Heart right ventricle (tissue), 16 donors: ENCODE results near the gene PHACTR2. TPM values are rescaled to one million over a fixed set of nuclear protein-coding genes. Genes with fewer than 3 reads are reported as not detected.

ENCODE experiments used
- ATAC-seq, 8 donors: fragments of 200-7000 bp; cut with Tn5 transposase; one replicate each; pipeline ENCODE4 v1.9.1; 2020; ENCODE audit warnings: mild to moderate bottlenecking in 8 of 8, moderate library complexity in 8 of 8, moderate number of reproducible peaks in 1 of 8
- DNase-seq, 2 donors: peaks; one replicate each; pipeline ENCODE4 v3.0.0-alpha.2; 2020
- H3K27ac ChIP-seq, 10 donors: fragments of 200-600 bp; sonication (generic) in 2 of 10; one replicate each; pipeline versions ENCODE4 v1.5.0 to v1.8.0; 2020 to 2022; ENCODE audit warnings: mild to moderate bottlenecking in 3 of 10
- H3K27me3 ChIP-seq, 7 donors: fragments of 200-600 bp; one replicate each; pipeline ENCODE4 v1.8.0; 2021 to 2022; ENCODE audit warnings: mild to moderate bottlenecking in 2 of 7
- H3K36me3 ChIP-seq, 9 donors: fragments of 200-600 bp; sonication (generic) in 1 of 9; one replicate each; pipeline versions ENCODE4 v1.5.0 to v1.8.0; 2020 to 2022; ENCODE audit warnings: mild to moderate bottlenecking in 2 of 9
- H3K4me1 ChIP-seq, 9 donors: fragments of 200-600 bp; sonication (generic) in 1 of 9; one replicate each; pipeline versions ENCODE4 v1.5.0 to v1.8.0; 2020 to 2022; ENCODE audit warnings: mild to moderate bottlenecking in 4 of 9
- H3K4me3 ChIP-seq, 10 donors: fragments of 200-600 bp; sonication (generic) in 2 of 10; one replicate each; pipeline versions ENCODE4 v1.5.0 to v1.8.0; 2020 to 2022; ENCODE audit warnings: mild to moderate bottlenecking in 7 of 10, moderate library complexity in 2 of 10
- H3K9me3 ChIP-seq, 11 donors: fragments of 200-600 bp in 10 of 11; sonication (generic) in 2 of 11; one replicate each; pipeline versions ENCODE4 v1.5.0 to v1.8.0; 2013 to 2022; ENCODE audit warnings: mild to moderate bottlenecking in 2 of 11, control low read depth in 1 of 11, moderate library complexity in 1 of 11
- CTCF ChIP-seq, 9 donors: fragments of 200-600 bp; sonication (generic) in 2 of 9; IDR thresholded peaks; one replicate each; pipeline versions ENCODE4 v1.5.0 to v1.8.0; 2021 to 2022; ENCODE audit warnings: antibody characterized with exemption in 9 of 9, mild to moderate bottlenecking in 5 of 9, moderate library complexity in 1 of 9
- WGBS, 2 donors: extraction: QIAGEN DNeasy Blood & Tissue Kit; methylation state at CpG; one replicate each; pipeline ENCODE4 v1.1.7; 2013; ENCODE audit warnings: inconsistent platforms in 1 of 2; 5-methylcytosine and 5-hydroxymethylcytosine counted together
- intact Hi-C, 10 donors: fragments of 100-400 bp; cut with DNase I; formaldehyde crosslinking; loops; one replicate each; pipeline versions ENCODE4 v1.11.1 to v1.14.2; 2022
- polyA plus RNA-seq, 2 donors: library from polyadenylated mRNA; stranded (reverse); fragments of 200-250 nt; gene quantifications; one replicate each; pipeline ENCODE4 v1.2.3, GENCODE V29; 2013
- total RNA-seq, 10 donors: library from RNA; stranded (reverse); fragmentation: NEBNext Ultra II Directional in 3 of 10; extraction: Animal tissue kit (Norgen Biotek cat#: 25700) in 3 of 10; gene quantifications; one replicate each; pipeline versions ENCODE4 v1.2.1 to v1.2.4, GENCODE V29; 2021 to 2023
- donor health status: Arrhythmogenic right ventricular cardiomyopathy.
- donor health status: ischemic (EF 13 %, LVEDD 7.1; RV severe dilation, severe dysfunction).
- donor health status: healthy with polysubstance abuse.
- donor health status: DM: no; HTN: yes; CAD: no.
- donor health status: DM: no; HTN: no; CAD: no.
- donor health status: ischemic (EF 25% LVEDD 6.9; RV normal size, moderate dysfunction).
- donor health status: ischemic (EF 25% LVEDD 5.7; RV mildly dilated, moderate dysfunction).
- donor health status: healthy.
- donor health status: DM: yes; HTN: yes; CAD: no.
- donor health status: Ischemic cardiomyopathy.
- donor health status: ischemic (EF 35%, LVEDD 5.7; RV mildly dilated, moderate dysfunction).
- donor health status: nonischemic (EF 11% LVEDD 7.7; RV severe dilation, severe dysfunction).
- donor health status: DM: yes; HTN: yes; CAD: no.
- donor health status: PGD.
- donor health status: ischemic (EF 29% LVEDD 5.4; RV normal size, mild dysfunction).
- donor health status: nonischemic (EF 23%, LVEDD 6.1; RV moderate dilation, normal function).

Gene PHACTR2
- total and polyA plus RNA-seq, 12 donors = 6.5 to 96.3 (median 70.2) TPM

- Histone ChIP-seq H3K9me3 (peaks cover 0 to 35% (median 9%) of the 10 kb centered on the region in 11 donors), H3K27ac (no peak overlapping the region), H3K27me3 (no peaks in the 10 kb centered on the region), H3K4me3 (no peak overlapping the region), H3K4me1 (no peaks in the 10 kb centered on the region), H3K36me3 (no peaks in the 10 kb centered on the region)
- intact Hi-C loops = no loop called here
- ATAC-seq (no peak), DNase-seq (no peak)
- TF ChIP-seq CTCF (IDR thresholded peaks at IDR 0.05) = no peak
- 89 to 93% methylated on average over 1 of the region's 1 CpG for WGBS, 2 donors
These were observed 200.0 kb downstream of the PHACTR2 start for GRCh38 chr6:143877584-143878271.

- Histone ChIP-seq H3K36me3 (no peaks in the 10 kb centered on the region), H3K9me3 (peaks cover 0 to 35% (median 9%) of the 10 kb centered on the region in 11 donors), H3K4me3 (no peak overlapping the region), H3K27me3 (no peaks in the 10 kb centered on the region), H3K4me1 (no peaks in the 10 kb centered on the region), H3K27ac (no peak overlapping the region)
- ATAC-seq = no peak
- no peak for TF ChIP-seq CTCF (IDR thresholded peaks at IDR 0.05)
- DNase-seq = no peak
- WGBS, 2 donors = 92 to 95% methylated on average over 3 of the region's 3 CpGs
- intact Hi-C loops = no loop called here
These were observed 200.6 kb downstream of the PHACTR2 start for GRCh38 chr6:143878272-143878760.

GRCh38 chr6:143880412-143880811 is 202.6 kb downstream of the PHACTR2 start:
- intact Hi-C loops = no loop called here
- 88 to 90% methylated on average over 2 of the region's 2 CpGs for WGBS, 2 donors
- ATAC-seq = no peak
- Histone ChIP-seq H3K9me3 (peaks cover 0 to 26% (median 9%) of the 10 kb centered on the region in 11 donors), H3K4me3 (no peak overlapping the region), H3K36me3 (no peaks in the 10 kb centered on the region), H3K27me3 (no peaks in the 10 kb centered on the region), H3K4me1 (no peaks in the 10 kb centered on the region), H3K27ac (no peak overlapping the region)
- TF ChIP-seq CTCF (IDR thresholded peaks at IDR 0.05) = no peak
- DNase-seq = no peak

Other genes with a start within 250 kb of the PHACTR2 start
- gene ADAT2, start 227.3 kb upstream of the PHACTR2 start, total RNA-seq = 1 to 10 TPM in 8 of 10 donors, under 1 TPM in 2; 0.98 to 2.5 (median 1.3) TPM
- gene ADAT2, start 227.3 kb upstream of the PHACTR2 start, polyA plus RNA-seq = 1 to 10 TPM; 1.7 to 4.3 TPM
- 10 to 100 TPM; 16.8 to 26.8 (median 22.4) TPM for gene PEX3, start 227.2 kb upstream of the PHACTR2 start, total RNA-seq
- gene PEX3, start 227.2 kb upstream of the PHACTR2 start, polyA plus RNA-seq = 1 to 10 TPM; 5.0 to 6.9 TPM
- 10 to 100 TPM; 32.8 to 63.4 (median 40.1) TPM for gene FUCA2, start 166.2 kb upstream of the PHACTR2 start, total RNA-seq
- gene FUCA2, start 166.2 kb upstream of the PHACTR2 start, polyA plus RNA-seq = 10 to 100 TPM; 24.1 to 47.1 TPM
- gene LTV1, start 165.4 kb downstream of the PHACTR2 start, total RNA-seq = 10 to 100 TPM in 8 of 10 donors, 1 to 10 TPM in 2; 6.9 to 19.4 (median 12.5) TPM
- gene LTV1, start 165.4 kb downstream of the PHACTR2 start, polyA plus RNA-seq = 10 to 100 TPM in 1 of 2 donors, 1 to 10 TPM in 1; 9.7 to 22.4 TPM
- under 1 TPM in 1 of 10 donors, not detected in 9; 0.28 TPM for gene ZC2HC1B, start 186.5 kb downstream of the PHACTR2 start, total RNA-seq
- not detected for gene ZC2HC1B, start 186.5 kb downstream of the PHACTR2 start, polyA plus RNA-seq